ENCODE data around the gene TMEM82.

DNA sequence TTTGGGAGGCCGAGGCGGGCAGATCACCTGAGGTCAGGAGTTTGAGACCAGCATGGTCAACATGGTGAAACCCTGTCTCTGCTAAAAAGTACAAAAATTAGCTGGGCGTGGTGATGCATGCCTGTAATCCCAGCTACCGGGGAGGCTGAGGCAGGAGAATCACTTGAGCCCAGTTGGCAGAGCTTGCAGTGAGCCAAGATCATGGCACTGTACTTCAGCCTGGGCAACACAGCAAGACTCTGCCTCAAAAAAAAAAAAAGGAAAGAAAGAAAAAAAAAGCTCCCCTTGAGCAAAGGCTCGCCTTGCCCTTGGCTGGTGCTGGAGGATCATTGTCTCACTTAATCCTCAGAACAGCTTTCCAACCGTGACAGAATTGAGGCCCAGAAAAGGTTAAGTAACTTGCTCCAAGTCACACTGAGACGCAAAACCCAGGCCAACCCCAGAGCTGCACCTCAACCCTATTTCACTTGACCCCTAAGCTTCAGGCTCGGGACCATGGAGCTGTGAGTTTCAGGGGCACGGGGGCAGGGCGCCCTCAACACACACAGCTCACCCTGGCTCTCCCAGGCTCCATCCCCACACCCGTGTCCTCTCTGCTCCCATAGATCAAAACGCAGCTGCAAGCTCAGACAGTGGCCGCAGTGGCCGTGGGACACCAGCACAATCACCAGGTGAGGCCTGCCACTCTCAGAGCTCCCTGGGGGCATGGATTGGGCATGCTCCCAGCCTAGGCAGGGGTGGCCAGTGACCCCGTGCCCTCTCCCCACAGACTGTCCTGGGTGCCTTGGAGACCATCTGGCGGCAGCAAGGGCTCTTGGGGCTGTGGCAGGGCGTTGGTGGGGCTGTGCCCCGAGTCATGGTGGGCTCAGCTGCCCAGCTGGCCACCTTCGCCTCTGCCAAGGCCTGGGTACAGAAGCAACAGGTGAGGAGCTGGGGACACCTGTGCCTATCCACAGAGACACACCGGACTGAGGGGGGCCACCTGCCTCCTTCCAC, 4.7 kb upstream of the TMEM82 start:
- TF ChIP-seq POLR2A (IDR thresholded peaks at IDR 0.05; ENCODE audit: low read depth, low read length) = no peak
- no peak for TF ChIP-seq TAF1 (IDR thresholded peaks at IDR 0.05; ENCODE audit: low read depth, low read length)
- TF ChIP-seq POLR2AphosphoS5 (IDR thresholded peaks at IDR 0.05; ENCODE audit: low read depth, low read length) = no peak
